Gastrocnemius medialis (tissue), 4 donors: Measurements from ENCODE around the gene CHST11. TPM values are rescaled to one million over a fixed set of nuclear protein-coding genes. Genes with fewer than 3 reads are reported as not detected.

Experiments used
- ATAC-seq, 2 donors: fragments of 150-250 bp; one replicate each; pipeline ENCODE4 v1.9.1; 2016
- DNase-seq, 2 donors: peaks; one replicate each; pipeline ENCODE4 v3.0.0-alpha.2; 2019
- H3K27ac ChIP-seq, 4 donors: fragments of 200-600 bp; sonication (generic); 1 replicate in 1 of 4; 2 replicates in 3 of 4; pipeline ENCODE4 v1.5.1; 2016 to 2018; ENCODE audit warnings: mild to moderate bottlenecking in 2 of 4, moderate library complexity in 1 of 4
- H3K27me3 ChIP-seq, 3 donors: fragments of 200-600 bp; sonication (generic) in 2 of 3; 1 replicate in 1 of 3; 2 replicates in 2 of 3; pipeline versions ENCODE4 v1.5.1 to v1.6.0; 2016 to 2019; ENCODE audit warnings: mild to moderate bottlenecking in 1 of 3, moderate library complexity in 1 of 3
- H3K36me3 ChIP-seq, 2 donors: fragments of 200-600 bp; sonication (generic) in 1 of 2; one replicate each; pipeline ENCODE4 v1.5.1; 2017 to 2018
- H3K4me1 ChIP-seq, 2 donors: fragments of 200-600 bp; sonication (generic) in 1 of 2; one replicate each; pipeline ENCODE4 v1.5.1; 2016 to 2017; ENCODE audit warnings: mild to moderate bottlenecking in 2 of 2
- H3K4me3 ChIP-seq, 4 donors: fragments of 200-600 bp; sonication (generic) in 3 of 4; 1 replicate in 1 of 4; 2 replicates in 3 of 4; pipeline ENCODE4 v1.5.1; 2016 to 2019; ENCODE audit warnings: mild to moderate bottlenecking in 2 of 4
- H3K9me3 ChIP-seq, 3 donors: fragments of 200-600 bp; sonication (generic) in 2 of 3; 1 replicate in 1 of 3; 2 replicates in 2 of 3; pipeline ENCODE4 v1.5.1; 2016 to 2019
- POLR2A ChIP-seq, 2 donors: fragments of 450-650 bp; IDR thresholded peaks; one replicate each; pipeline ENCODE4 v1.6.1; 2017; ENCODE audit warnings: antibody characterized with exemption in 2 of 2, mild to moderate bottlenecking in 2 of 2, moderate library complexity in 2 of 2
- in situ Hi-C, 4 donors: fragments of 200-750 bp; cut with MboI; loops; one replicate each; pipeline versions ENCODE4 v1.15.0 to v1.8.0; 2017; ENCODE audit warnings: low sequenced_read_pairs in 4 of 4
- intact Hi-C: fragments of 100-400 bp; cut with DNase I; formaldehyde crosslinking; loops from one replicate; pipeline ENCODE4 v1.15.1; 2023; ENCODE audit warnings: low total_unique reads
- total RNA-seq, 4 donors: library from RNA; depleted of rRNA; stranded (reverse); fragments of >200 nt; gene quantifications; one replicate each; pipeline versions ENCODE4 v1.1.0 to v1.2.3, GENCODE V29; 2016
- TF ChIP-seq, protein P1 (sequence below), 5 experiments: fragments of 450-650 bp in 3 of 5; fragments of 200-600 bp in 2 of 5; sonication (generic) in 2 of 5; IDR thresholded peaks in 4 of 5; conservative IDR thresholded peaks in 1 of 5; 1 replicate in 4 of 5; 2 replicates in 1 of 5; pipeline ENCODE4 v1.5.1; 2016 to 2019; ENCODE audit warnings: antibody characterized with exemption in 5 of 5, mild to moderate bottlenecking in 3 of 5, moderate library complexity in 3 of 5

Gene CHST11
- total RNA-seq, 4 donors from 2014 or later, result 0.17 to 2.1 (median 1.4) TPM

DNA sequence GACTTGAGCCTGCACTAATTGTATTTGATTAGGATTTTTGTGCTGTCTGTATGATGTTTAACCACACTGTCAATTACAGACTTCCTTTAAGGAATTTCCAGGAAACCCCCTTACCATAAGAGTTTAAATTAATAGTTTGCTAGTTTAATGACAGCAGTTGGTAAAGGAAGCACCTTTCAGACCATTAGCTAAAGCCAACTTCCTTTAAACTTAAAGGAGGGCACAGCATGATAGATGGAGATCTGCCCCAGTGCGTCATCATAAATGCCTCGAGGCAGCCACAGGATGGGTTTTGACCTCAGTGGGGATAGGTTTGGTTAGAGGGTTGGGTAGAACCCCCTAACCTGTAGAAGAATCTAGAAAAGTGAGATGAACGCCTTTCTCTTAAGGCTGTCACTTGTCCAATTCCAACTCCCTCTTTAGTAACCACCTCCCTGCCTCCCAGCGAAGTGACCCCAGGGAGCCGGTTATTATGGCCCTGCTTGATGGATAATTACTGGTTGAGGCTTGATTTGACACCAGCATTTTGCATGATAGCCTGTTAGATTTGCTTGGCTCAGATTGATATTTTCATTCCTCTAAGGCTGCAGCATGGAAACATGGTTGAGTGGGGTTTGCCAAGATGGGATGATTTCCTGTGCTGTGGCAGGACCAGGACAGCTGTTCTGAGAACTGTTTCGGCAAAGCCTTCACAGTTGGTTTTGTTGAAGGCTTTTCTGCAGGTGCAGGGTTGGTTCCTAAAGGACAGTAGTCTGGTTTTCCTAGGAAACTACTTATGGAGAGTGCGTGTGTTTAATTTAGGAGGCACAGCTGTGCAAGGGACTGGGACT is 62.7 kb downstream of the CHST11 start:
- H3K27ac ChIP-seq, result no peak overlapping the region
- in situ Hi-C loops, result no loop called here
- H3K4me3 ChIP-seq, result no peak overlapping the region
- TF ChIP-seq POLR2A (IDR thresholded peaks at IDR 0.05), result no peak
- TF ChIP-seq, protein P1, sequence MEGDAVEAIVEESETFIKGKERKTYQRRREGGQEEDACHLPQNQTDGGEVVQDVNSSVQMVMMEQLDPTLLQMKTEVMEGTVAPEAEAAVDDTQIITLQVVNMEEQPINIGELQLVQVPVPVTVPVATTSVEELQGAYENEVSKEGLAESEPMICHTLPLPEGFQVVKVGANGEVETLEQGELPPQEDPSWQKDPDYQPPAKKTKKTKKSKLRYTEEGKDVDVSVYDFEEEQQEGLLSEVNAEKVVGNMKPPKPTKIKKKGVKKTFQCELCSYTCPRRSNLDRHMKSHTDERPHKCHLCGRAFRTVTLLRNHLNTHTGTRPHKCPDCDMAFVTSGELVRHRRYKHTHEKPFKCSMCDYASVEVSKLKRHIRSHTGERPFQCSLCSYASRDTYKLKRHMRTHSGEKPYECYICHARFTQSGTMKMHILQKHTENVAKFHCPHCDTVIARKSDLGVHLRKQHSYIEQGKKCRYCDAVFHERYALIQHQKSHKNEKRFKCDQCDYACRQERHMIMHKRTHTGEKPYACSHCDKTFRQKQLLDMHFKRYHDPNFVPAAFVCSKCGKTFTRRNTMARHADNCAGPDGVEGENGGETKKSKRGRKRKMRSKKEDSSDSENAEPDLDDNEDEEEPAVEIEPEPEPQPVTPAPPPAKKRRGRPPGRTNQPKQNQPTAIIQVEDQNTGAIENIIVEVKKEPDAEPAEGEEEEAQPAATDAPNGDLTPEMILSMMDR (IDR thresholded peaks at IDR 0.05 in 4 of 5, conservative IDR thresholded peaks at IDR 0.05 in 1 of 5), result no peak
- intact Hi-C loops, result no loop called here
- DNase-seq (no peak), ATAC-seq (no peak)
- no peaks in the 10 kb centered on the region for H3K27me3 ChIP-seq
- H3K4me1 ChIP-seq, result no peaks in the 10 kb centered on the region
- H3K36me3 ChIP-seq, result no peaks in the 10 kb centered on the region
- H3K9me3 ChIP-seq, result no peaks in the 10 kb centered on the region

DNA sequence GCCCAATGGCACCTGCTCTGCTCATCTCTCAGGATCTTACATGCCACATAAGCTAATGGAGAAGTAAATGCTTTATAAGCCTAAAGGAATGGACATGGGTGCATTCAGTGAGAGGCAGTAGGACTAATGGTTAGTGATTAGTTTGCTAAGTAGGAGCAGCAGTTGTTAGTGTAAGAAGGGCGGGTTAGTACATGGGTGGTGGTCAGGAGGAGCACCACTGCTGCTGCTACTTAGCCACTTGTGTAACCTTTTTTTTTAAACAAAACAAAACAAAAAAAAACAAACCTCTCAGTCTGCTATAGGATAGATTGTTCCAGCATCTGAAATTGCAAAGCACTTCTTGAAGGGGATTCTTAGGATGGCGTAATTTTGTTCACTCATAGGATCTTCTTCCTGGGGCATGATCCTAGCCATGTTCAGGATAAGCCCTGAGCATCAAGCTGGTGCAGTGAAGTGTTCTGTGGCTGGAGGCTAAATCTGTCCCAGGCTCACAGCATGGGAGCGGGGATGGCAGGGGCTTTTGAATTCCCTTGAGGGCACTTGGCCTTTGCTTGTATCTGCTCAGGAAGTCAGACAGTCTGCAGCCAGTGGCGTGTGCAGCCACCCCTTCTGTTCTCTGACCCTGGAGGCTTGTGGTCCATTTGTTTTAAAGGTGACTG is 63.6 kb downstream of the CHST11 start:
- ATAC-seq, result no peak
- intact Hi-C loops, result no loop called here
- Histone ChIP-seq H3K4me1 (no peaks in the 10 kb centered on the region), H3K27ac (no peak overlapping the region), H3K4me3 (no peak overlapping the region), H3K27me3 (no peaks in the 10 kb centered on the region), H3K9me3 (no peaks in the 10 kb centered on the region), H3K36me3 (no peaks in the 10 kb centered on the region)
- TF ChIP-seq, protein P1 (IDR thresholded peaks at IDR 0.05 in 4 of 5, conservative IDR thresholded peaks at IDR 0.05 in 1 of 5), result no peak
- TF ChIP-seq POLR2A (IDR thresholded peaks at IDR 0.05), result no peak
- in situ Hi-C loops, result no loop called here
- no peak for DNase-seq

DNA sequence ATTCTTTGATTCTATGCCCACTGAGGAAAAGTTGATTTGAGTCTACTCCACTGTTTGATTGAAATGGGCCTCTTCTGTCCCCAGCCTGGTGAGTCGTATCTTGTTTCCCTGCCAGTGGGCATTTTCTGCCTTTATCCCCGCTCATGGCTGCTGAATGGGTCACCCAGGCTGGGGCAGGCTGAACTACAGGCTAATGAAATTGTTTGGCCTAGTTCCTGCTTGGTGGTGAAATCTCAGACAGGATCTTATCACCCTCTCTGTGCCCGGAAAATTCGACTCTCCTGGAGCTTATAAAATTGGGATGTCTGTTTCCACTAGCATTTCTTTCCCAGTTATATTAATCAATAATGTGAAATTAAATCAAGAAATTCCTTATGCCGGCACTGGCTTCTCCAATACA is 65.0 kb downstream of the CHST11 start:
- no peaks in the 10 kb centered on the region for H3K4me1 ChIP-seq
- no peak for ATAC-seq
- TF ChIP-seq, protein P1 (IDR thresholded peaks at IDR 0.05 in 4 of 5, conservative IDR thresholded peaks at IDR 0.05 in 1 of 5), result no peak
- TF ChIP-seq POLR2A (IDR thresholded peaks at IDR 0.05), result no peak
- no peak for DNase-seq
- H3K36me3 ChIP-seq, result no peaks in the 10 kb centered on the region
- H3K27me3 ChIP-seq, result no peaks in the 10 kb centered on the region
- H3K4me3 ChIP-seq, result no peak overlapping the region
- H3K9me3 ChIP-seq, result no peaks in the 10 kb centered on the region
- in situ Hi-C loops, result no loop called here
- intact Hi-C loops, result no loop called here
- H3K27ac ChIP-seq, result no peak overlapping the region

DNA sequence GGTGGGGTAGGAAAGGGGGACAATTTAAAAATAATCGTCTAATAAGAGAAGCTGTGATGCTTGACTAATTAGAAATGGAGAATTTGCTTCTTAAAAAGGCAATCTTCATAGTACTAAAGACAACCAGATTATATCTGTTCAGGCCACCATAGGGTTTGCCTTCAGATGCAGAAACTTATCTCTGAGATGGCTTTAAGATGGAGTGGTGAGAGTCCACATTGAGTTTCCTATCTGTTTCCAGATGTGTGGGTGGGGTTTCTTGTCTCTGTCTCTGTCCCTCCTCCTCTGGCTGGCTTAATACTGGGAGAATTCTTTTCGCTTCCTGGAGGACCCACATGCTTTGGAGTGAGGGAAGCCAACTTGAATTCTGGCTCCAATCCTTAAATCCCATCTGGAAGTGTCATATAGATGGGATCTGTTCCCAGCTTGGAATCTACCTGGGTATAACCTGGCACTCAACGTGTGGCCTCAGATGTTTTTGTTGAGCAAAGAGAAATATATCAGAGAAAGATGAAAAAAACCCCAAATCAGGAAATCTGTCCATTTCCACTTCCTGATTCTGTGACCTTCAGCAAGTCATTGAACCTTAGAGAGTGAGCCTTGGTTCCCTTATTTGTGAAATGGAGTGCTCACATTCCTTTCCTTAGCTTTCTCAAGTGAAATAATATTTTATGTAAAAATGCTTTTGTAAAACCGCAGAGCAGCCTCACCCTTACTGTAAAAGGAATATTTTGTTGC is 66.4 kb downstream of the CHST11 start:
- in situ Hi-C loops, result no loop called here

More for the DNA sequence above, 66.4 kb downstream of the CHST11 start:
- no peak overlapping the region for H3K4me3 ChIP-seq
- H3K4me1 ChIP-seq, result no peaks in the 10 kb centered on the region
- H3K27me3 ChIP-seq, result no peaks in the 10 kb centered on the region
- H3K27ac ChIP-seq, result no peak overlapping the region
- no peak for ATAC-seq
- DNase-seq, result no peak
- TF ChIP-seq, protein P1 (IDR thresholded peaks at IDR 0.05 in 4 of 5, conservative IDR thresholded peaks at IDR 0.05 in 1 of 5), result no peak
- TF ChIP-seq POLR2A (IDR thresholded peaks at IDR 0.05), result no peak
- no peaks in the 10 kb centered on the region for H3K9me3 ChIP-seq
- H3K36me3 ChIP-seq, result no peaks in the 10 kb centered on the region
- intact Hi-C loops, result no loop called here
